K562 (cell line): Measurements from ENCODE around the gene NCMAP. TPM values are rescaled to one million over a fixed set of nuclear protein-coding genes. Genes with fewer than 3 reads are reported as not detected.

ENCODE experiments used
- C11orf30 ChIP-seq: fragments of 450-650 bp; IDR thresholded peaks from 2 replicates; pipeline ENCODE4 v1.6.1; 2016; ENCODE audit warnings: low read depth, mild to moderate bottlenecking
- CBX2 ChIP-seq: fragments of 200-600 bp; sonication (generic); IDR thresholded peaks from one replicate; pipeline ENCODE4 v1.6.1; 2012; ENCODE audit warnings: mild to moderate bottlenecking, low read length, inconsistent platforms; ENCODE audit not compliant: insufficient read depth, poor library complexity, severe bottlenecking
- USF2 ChIP-seq: sonication (generic); formaldehyde crosslinking; IDR thresholded peaks from 2 replicates; pipeline ENCODE4 v1.5.0; 2020; ENCODE audit warnings: missing genetic modification reagents
- ZNF766 ChIP-seq: fragments of 200-800 bp; sonication (Bioruptor generic); conservative IDR thresholded peaks from 2 replicates; pipeline ENCODE4 v1.6.1; 2016; ENCODE audit warnings: missing genetic modification characterization, missing compliant biosample characterization
- polyA plus RNA-seq, 8 experiments: library from polyadenylated mRNA; depleted of rRNA in 4 of 8; stranded (reverse) in 5 of 8; unstranded in 3 of 8; fragments of >200 nt; fragmentation: Nextera tagmentation in 2 of 8; fragmentation: Illumina TruSeq in 1 of 8; extraction: Ambion mirVana in 2 of 8; extraction: Trizol in 1 of 8; gene quantifications; 2 replicates each; pipeline versions ENCODE4 v1.2.1 to v1.2.3, GENCODE V29; 2011 to 2014; ENCODE audit warnings: inconsistent platforms in 1 of 8, missing spikeins in 1 of 8
- total RNA-seq, 7 experiments: library from RNA; depleted of rRNA in 6 of 7; stranded (reverse); fragments of >200 nt in 6 of 7; fragmentation: Illumina TruSeq in 2 of 7; extraction: Trizol in 2 of 7; gene quantifications; 2 replicates each; pipeline versions ENCODE4 v1.2.1 to v1.2.3, GENCODE V29; 2011 to 2021; ENCODE audit warnings: low replicate concordance in 1 of 7
- TF ChIP-seq, protein P1 (sequence below), 2 experiments: IDR thresholded peaks in 1 of 2; conservative IDR thresholded peaks in 1 of 2; 2 replicates each; pipeline ENCODE4 v1.6.1; 2016; ENCODE audit warnings: low read depth in 2 of 2, mild to moderate bottlenecking in 1 of 2, missing compliant biosample characterization in 1 of 2, missing genetic modification characterization in 1 of 2, moderate library complexity in 1 of 2

Gene NCMAP
- total and polyA plus RNA-seq, 9 of the 15 experiments (the other 6 are each of a cell fraction or from before 2014, with no cell fraction given): 0.03 TPM; not detected in 8

GRCh38 chr1:24540051-24540905, 15.6 kb upstream of the NCMAP start (continued):
- TF ChIP-seq, protein P1, sequence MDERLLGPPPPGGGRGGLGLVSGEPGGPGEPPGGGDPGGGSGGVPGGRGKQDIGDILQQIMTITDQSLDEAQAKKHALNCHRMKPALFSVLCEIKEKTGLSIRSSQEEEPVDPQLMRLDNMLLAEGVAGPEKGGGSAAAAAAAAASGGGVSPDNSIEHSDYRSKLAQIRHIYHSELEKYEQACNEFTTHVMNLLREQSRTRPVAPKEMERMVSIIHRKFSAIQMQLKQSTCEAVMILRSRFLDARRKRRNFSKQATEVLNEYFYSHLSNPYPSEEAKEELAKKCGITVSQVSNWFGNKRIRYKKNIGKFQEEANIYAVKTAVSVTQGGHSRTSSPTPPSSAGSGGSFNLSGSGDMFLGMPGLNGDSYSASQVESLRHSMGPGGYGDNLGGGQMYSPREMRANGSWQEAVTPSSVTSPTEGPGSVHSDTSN (CRISPR knock-in tag; IDR thresholded peaks at IDR 0.05; ENCODE audit: low read depth): no peak
- TF ChIP-seq, protein P1 (tag; conservative IDR thresholded peaks at IDR 0.05; ENCODE audit: low read depth): peak; percentile 36; the same call in 1 of the 2 replicates
- peak; percentile 53 for TF ChIP-seq USF2
- TF ChIP-seq ZNF766 (CRISPR knock-in tag): no peak
- TF ChIP-seq CBX2: peak; percentile 97
- TF ChIP-seq C11orf30: 0 out of 2 replicates have a peak, but pooled peaks have one; percentile 28
- TF ChIP-seq, all 486 proteins: peak for 6
